Colonic mucosa (tissue), 4 donors: ENCODE measurements around the gene WDR86. TPM values are rescaled to one million over a fixed set of nuclear protein-coding genes. Genes with fewer than 3 reads are reported as not detected.

Source experiments
- DNase-seq: peaks from one replicate; pipeline ENCODE4 v3.0.0-alpha.2; 2020
- H3K27ac ChIP-seq: fragments of 200-600 bp; one replicate; pipeline ENCODE4 v1.8.0; 2021
- H3K27me3 ChIP-seq: fragments of 200-600 bp; one replicate; pipeline ENCODE4 v1.8.0; 2021
- H3K36me3 ChIP-seq: fragments of 200-600 bp; one replicate; pipeline ENCODE4 v1.8.0; 2021
- H3K4me1 ChIP-seq: fragments of 200-600 bp; one replicate; pipeline ENCODE4 v1.8.0; 2021; ENCODE audit warnings: mild to moderate bottlenecking
- H3K4me3 ChIP-seq: fragments of 200-600 bp; one replicate; pipeline ENCODE4 v1.8.0; 2021
- H3K9ac ChIP-seq, 2 donors: one replicate each; pipeline ENCODE4 v1.7.0; 2013; ENCODE audit warnings: control low read depth in 2 of 2, low read depth in 2 of 2, low read length in 2 of 2
- H3K9me3 ChIP-seq: fragments of 200-600 bp; one replicate; pipeline ENCODE4 v1.8.0; 2021
- intact Hi-C: fragments of 100-400 bp; cut with DNase I; formaldehyde crosslinking; loops from one replicate; pipeline ENCODE4 v1.14.1; 2022
- total RNA-seq, 2 donors: library from RNA; stranded (reverse); fragmentation: NEBNext Ultra II Directional in 1 of 2; extraction: Animal tissue kit (Norgen Biotek cat#: 25700) in 1 of 2; gene quantifications; one replicate each; pipeline ENCODE4 v1.2.1, GENCODE V29; 2021
- TF ChIP-seq, protein P1 (sequence below): fragments of 200-600 bp; IDR thresholded peaks from one replicate; pipeline ENCODE4 v1.8.0; 2022; ENCODE audit warnings: antibody characterized with exemption, mild to moderate bottlenecking
- donor health status: healthy.
- donor health status: DM: no; HTN: no; CAD: no.
- donor health status: DM: no; HTN: no; CAD: no.

Gene WDR86
- total RNA-seq, 2 donors from 2014 or later, result 1.2 TPM; not detected in 1

DNA sequence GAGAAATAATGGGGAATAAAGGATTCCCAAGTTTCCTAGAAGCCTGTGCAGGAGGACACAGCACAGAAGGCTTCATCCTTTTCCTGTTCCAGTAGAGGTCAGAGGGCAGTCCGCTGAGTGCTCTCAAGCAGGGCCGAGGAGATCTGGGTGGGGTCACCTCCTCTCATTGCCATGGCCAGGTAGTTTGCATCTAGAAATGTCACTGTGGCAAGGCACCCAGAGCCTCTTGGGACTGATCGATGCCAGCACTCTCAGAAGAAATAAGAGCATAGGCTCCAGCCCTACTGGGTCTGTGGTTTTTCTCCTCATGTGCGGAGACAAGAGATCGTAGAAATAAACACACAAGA, 60.4 kb downstream of the WDR86 start:
- Histone ChIP-seq H3K4me3 (peak overlapping the region; percentile 23), H3K4me1 (peaks cover 5% of the 10 kb centered on the region), H3K36me3 (peaks cover 6% of the 10 kb centered on the region), H3K9me3 (no peaks in the 10 kb centered on the region), H3K9ac (peak overlapping the region; percentile 48 to 66), H3K27ac (peak overlapping the region; percentile 77), H3K27me3 (no peaks in the 10 kb centered on the region)
- intact Hi-C loops, result no loop called here
- DNase-seq, result peak; percentile 57
- TF ChIP-seq, protein P1, sequence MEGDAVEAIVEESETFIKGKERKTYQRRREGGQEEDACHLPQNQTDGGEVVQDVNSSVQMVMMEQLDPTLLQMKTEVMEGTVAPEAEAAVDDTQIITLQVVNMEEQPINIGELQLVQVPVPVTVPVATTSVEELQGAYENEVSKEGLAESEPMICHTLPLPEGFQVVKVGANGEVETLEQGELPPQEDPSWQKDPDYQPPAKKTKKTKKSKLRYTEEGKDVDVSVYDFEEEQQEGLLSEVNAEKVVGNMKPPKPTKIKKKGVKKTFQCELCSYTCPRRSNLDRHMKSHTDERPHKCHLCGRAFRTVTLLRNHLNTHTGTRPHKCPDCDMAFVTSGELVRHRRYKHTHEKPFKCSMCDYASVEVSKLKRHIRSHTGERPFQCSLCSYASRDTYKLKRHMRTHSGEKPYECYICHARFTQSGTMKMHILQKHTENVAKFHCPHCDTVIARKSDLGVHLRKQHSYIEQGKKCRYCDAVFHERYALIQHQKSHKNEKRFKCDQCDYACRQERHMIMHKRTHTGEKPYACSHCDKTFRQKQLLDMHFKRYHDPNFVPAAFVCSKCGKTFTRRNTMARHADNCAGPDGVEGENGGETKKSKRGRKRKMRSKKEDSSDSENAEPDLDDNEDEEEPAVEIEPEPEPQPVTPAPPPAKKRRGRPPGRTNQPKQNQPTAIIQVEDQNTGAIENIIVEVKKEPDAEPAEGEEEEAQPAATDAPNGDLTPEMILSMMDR, result no peak

DNA sequence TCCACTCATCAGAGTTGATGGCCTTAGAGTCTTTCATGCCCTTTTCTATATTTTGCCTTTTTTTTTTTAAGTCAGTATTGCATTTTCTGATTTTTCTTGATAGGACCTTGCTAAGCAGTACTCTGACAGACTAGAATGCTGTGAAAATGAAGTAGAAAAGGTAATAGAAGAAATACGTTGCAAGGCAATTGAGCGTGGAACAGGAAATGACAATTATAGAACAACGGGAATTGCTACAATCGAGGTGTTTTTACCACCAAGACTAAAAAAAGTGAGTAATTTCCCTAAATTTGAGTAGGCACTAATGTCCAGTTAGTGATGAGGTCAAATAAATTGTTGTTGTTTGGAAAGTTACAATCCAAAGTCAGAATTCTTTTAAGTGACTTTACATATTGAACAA, 60.9 kb downstream of the WDR86 start:
- no peaks in the 10 kb centered on the region for H3K27me3 ChIP-seq
- H3K9ac ChIP-seq, result no peak overlapping the region
- peak overlapping the region; percentile 77 for H3K27ac ChIP-seq
- intact Hi-C loops, result no loop called here
- TF ChIP-seq, protein P1, result no peak
- no peaks in the 10 kb centered on the region for H3K9me3 ChIP-seq
- peaks cover 6% of the 10 kb centered on the region for H3K36me3 ChIP-seq
- no peak overlapping the region for H3K4me3 ChIP-seq
- peaks cover 5% of the 10 kb centered on the region for H3K4me1 ChIP-seq
- no peak for DNase-seq

DNA sequence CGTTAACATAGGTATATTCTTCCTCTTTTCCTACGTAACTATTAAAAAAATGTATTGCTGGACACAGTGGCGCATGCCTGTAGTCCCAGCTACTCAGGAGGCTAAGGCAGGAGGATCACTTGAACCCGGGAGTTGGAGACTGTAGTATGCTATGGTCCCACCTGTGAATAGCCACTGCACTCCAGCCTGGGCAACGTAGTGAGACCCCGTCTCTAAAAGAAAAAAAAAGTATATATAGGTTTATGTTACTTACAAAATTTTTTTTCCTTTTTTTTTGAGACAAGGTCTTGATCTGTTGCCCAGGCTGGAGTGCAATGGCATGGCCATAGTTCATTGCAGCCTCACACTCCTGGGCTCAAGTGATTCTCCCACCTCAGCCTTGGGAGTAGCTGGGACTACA, 62.6 kb downstream of the WDR86 start:
- H3K4me1 ChIP-seq, result peaks cover 9% of the 10 kb centered on the region
- no peak overlapping the region for H3K27ac ChIP-seq
- intact Hi-C loops, result no loop called here
- TF ChIP-seq, protein P1, result no peak
- H3K9me3 ChIP-seq, result no peaks in the 10 kb centered on the region
- no peaks in the 10 kb centered on the region for H3K27me3 ChIP-seq
- H3K36me3 ChIP-seq, result peaks cover 6% of the 10 kb centered on the region
- H3K9ac ChIP-seq, result no peak overlapping the region
- DNase-seq, result no peak
- H3K4me3 ChIP-seq, result no peak overlapping the region

DNA sequence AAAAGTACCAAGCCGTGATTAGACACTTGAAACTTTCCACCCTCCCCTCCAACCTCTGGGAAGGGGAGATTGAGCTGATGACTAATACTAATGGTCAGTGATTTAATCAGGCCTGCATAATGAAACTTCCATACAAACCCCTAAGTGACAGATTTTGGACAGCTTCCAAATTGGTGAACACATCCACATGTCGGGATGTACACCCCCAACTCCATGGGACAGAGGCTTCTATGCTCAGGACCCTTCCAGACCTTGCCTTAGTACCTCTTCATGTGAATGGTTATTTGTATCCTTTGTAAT, 63.4 kb downstream of the WDR86 start:
- Histone ChIP-seq H3K4me1 (peaks cover 9% of the 10 kb centered on the region), H3K36me3 (no peaks in the 10 kb centered on the region), H3K9ac (no peak overlapping the region), H3K27me3 (no peaks in the 10 kb centered on the region), H3K9me3 (no peaks in the 10 kb centered on the region), H3K4me3 (no peak overlapping the region), H3K27ac (peak overlapping the region; percentile 57)
- intact Hi-C loops, result no loop called here
- TF ChIP-seq, protein P1, result no peak
- DNase-seq, result no peak

DNA sequence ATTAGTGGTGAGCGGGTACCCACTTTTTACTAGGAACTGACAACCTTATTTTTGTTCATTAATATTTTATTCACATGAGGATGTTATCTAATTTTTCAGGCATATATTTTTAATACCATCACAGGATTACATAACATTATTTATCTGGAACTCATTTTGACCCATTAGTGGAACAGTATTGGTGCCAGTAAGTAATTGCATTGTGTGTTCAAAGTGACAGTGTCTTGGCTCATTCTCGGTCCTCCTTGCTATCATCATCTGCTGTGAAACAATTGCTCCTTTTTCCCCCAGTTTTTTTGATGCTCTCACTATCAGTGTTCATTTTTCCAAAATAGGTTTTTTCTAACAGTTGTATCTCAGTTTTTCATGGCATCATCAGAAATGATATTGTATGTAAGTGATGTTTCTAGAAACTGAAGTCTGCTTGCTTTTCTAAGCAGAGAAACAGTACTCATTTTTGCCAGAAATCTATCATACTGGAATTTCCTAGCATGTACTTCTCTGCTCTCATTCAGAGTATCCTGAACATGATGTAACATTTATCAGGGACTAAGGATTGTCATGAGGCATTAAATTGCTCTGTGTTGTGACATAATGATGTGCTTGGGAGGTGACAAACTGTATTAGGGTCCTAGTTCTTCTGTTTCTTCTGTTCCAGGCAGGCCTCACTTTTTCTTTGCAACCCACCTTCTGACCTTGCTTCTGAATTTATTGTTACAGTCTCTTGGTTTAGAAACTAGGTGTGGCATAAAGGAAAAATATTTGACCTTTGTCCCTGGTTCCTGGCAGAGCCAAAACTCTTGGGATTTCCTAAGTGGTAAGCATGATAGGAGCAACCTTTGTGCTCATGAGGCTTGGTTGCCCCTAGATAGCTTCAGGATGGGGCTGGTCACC, 64.0 kb downstream of the WDR86 start:
- peak overlapping the region; percentile 57 for H3K27ac ChIP-seq
- H3K4me3 ChIP-seq, result no peak overlapping the region
- TF ChIP-seq, protein P1, result no peak
- no peaks in the 10 kb centered on the region for H3K27me3 ChIP-seq
- H3K4me1 ChIP-seq, result peaks cover 9% of the 10 kb centered on the region
- no peaks in the 10 kb centered on the region for H3K9me3 ChIP-seq
- DNase-seq, result peak; percentile 28
- H3K9ac ChIP-seq, result peak overlapping the region in 1 of 2 donors; percentile 19
- no peaks in the 10 kb centered on the region for H3K36me3 ChIP-seq
- intact Hi-C loops, result no loop called here
